MM.1S (cell line): ENCODE measurements around the gene CCDC85C.

ENCODE experiments used
- DNase-seq: peaks from one replicate; pipeline ENCODE4 v3.0.0-alpha.2; 2015
- H2AFZ ChIP-seq: fragments of 300-600 bp; sonication (generic); 2 replicates; pipeline ENCODE4 v1.6.0; 2016; ENCODE audit warnings: antibody characterized with exemption, low read length
- H3F3A ChIP-seq: fragments of 300-600 bp; sonication (generic); 2 replicates; pipeline ENCODE4 v1.6.1; 2016; ENCODE audit warnings: mild to moderate bottlenecking, antibody characterized with exemption, low read length, moderate library complexity, mixed read lengths; ENCODE audit not compliant: insufficient read depth
- H3K27ac ChIP-seq: fragments of 300-600 bp; sonication (generic); 2 replicates; pipeline ENCODE4 v1.5.1; 2016; ENCODE audit warnings: mild to moderate bottlenecking, low read length
- H3K27me3 ChIP-seq: fragments of 300-600 bp; sonication (generic); replicated peaks from 2 replicates; pipeline ENCODE4 v1.6.0; 2016; ENCODE audit warnings: low read length; ENCODE audit not compliant: insufficient read depth
- H3K36me3 ChIP-seq: fragments of 300-600 bp; sonication (generic); replicated peaks from 2 replicates; pipeline ENCODE4 v1.6.1; 2016; ENCODE audit warnings: mild to moderate bottlenecking, low read length, mixed read lengths; ENCODE audit not compliant: insufficient read depth
- H3K4me1 ChIP-seq: fragments of 300-600 bp; sonication (generic); 2 replicates; pipeline ENCODE4 v1.6.1; 2016; ENCODE audit warnings: low read length, mixed read lengths
- H3K4me2 ChIP-seq: fragments of 300-600 bp; sonication (generic); 2 replicates; pipeline ENCODE4 v1.6.0; 2016; ENCODE audit warnings: low read depth, low read length
- H3K4me3 ChIP-seq: fragments of 300-600 bp; sonication (generic); 2 replicates; pipeline ENCODE4 v1.5.1; 2016; ENCODE audit warnings: low read length, mixed read lengths
- H3K79me2 ChIP-seq: fragments of 300-600 bp; sonication (generic); 2 replicates; pipeline ENCODE4 v1.6.1; 2016; ENCODE audit warnings: mixed run types, low read length, mixed read lengths
- H3K9ac ChIP-seq: fragments of 300-600 bp; sonication (generic); 2 replicates; pipeline ENCODE4 v1.6.1; 2016; ENCODE audit warnings: low read length, mixed read lengths
- H3K9me2 ChIP-seq: fragments of 300-600 bp; sonication (generic); replicated peaks from 2 replicates; pipeline ENCODE4 v1.6.1; 2016; ENCODE audit warnings: mild to moderate bottlenecking, low read length, mixed read lengths; ENCODE audit not compliant: insufficient read depth
- H3K9me3 ChIP-seq: fragments of 300-600 bp; sonication (generic); replicated peaks from 2 replicates; pipeline ENCODE4 v1.6.1; 2016; ENCODE audit warnings: mild to moderate bottlenecking, low read length, mixed read lengths; ENCODE audit not compliant: insufficient read depth
- H4K20me1 ChIP-seq: fragments of 300-600 bp; sonication (generic); 2 replicates; pipeline ENCODE4 v1.6.1; 2016; ENCODE audit warnings: mild to moderate bottlenecking, low read length, moderate library complexity, mixed read lengths; ENCODE audit not compliant: insufficient read depth
- CTCF ChIP-seq: fragments of 300-600 bp; sonication (generic); IDR thresholded peaks from 2 replicates; pipeline ENCODE4 v1.5.1; 2016; ENCODE audit warnings: antibody characterized with exemption, low read length, mixed read lengths
- EZH2 ChIP-seq: fragments of 300-600 bp; sonication (generic); optimal IDR thresholded peaks from 2 replicates; pipeline ENCODE3; 2017; ENCODE audit warnings: low read depth, mild to moderate bottlenecking, antibody characterized with exemption, low read length, mixed read lengths
- EZH2phosphoT487 ChIP-seq: fragments of 300-600 bp; sonication (generic); IDR thresholded peaks from 2 replicates; pipeline ENCODE4 v1.6.1; 2018; ENCODE audit warnings: antibody characterized with exemption, low read length

CCDC85C gene

GRCh38 chr14:99484106-99484505 is 119.9 kb downstream of the CCDC85C start:
- peaks cover 88% of the 10 kb centered on the region for H3K79me2 ChIP-seq
- H3K9ac ChIP-seq: no peak overlapping the region
- no peaks in the 10 kb centered on the region for H3K9me3 ChIP-seq
- no peak overlapping the region for H3K4me3 ChIP-seq
- H3K27me3 ChIP-seq: no peaks in the 10 kb centered on the region
- H3F3A ChIP-seq: no peaks in the 10 kb centered on the region
- H4K20me1 ChIP-seq: peaks cover 8% of the 10 kb centered on the region; the same call in 1 of the 2 replicates
- H3K36me3 ChIP-seq: no peaks in the 10 kb centered on the region
- no peak overlapping the region for H2AFZ ChIP-seq
- peaks cover 4% of the 10 kb centered on the region; the same call in 1 of the 2 replicates for H3K4me1 ChIP-seq
- H3K9me2 ChIP-seq: no peaks in the 10 kb centered on the region
- no peak overlapping the region for H3K27ac ChIP-seq
- TF ChIP-seq EZH2 (no peak), EZH2phosphoT487 (no peak), CTCF (no peak)
- no peak overlapping the region for H3K4me2 ChIP-seq
- DNase-seq: no peak

- Histone ChIP-seq H3K27me3 (no peaks in the 10 kb centered on the region), H2AFZ (peak overlapping the region; percentile 51), H3K4me3 (peak overlapping the region; percentile 83), H3K9ac (peak overlapping the region; percentile 76), H3K36me3 (no peaks in the 10 kb centered on the region), H3K79me2 (peaks cover 87% of the 10 kb centered on the region), H3K4me1 (peaks cover 4% of the 10 kb centered on the region; the same call in 1 of the 2 replicates), H3K27ac (peak overlapping the region; percentile 44; the same call in 1 of the 2 replicates), H3K9me3 (no peaks in the 10 kb centered on the region), H3K4me2 (peak overlapping the region; percentile 78), H3K9me2 (no peaks in the 10 kb centered on the region), H4K20me1 (0 out of 2 replicates have a peak, but pooled peaks cover 8% of the 10 kb centered on the region), H3F3A (no peaks in the 10 kb centered on the region)
- no peak for TF ChIP-seq EZH2phosphoT487
- no peak for TF ChIP-seq CTCF
- TF ChIP-seq EZH2: no peak
- peak; percentile 8 for DNase-seq
Measured at GRCh38 chr14:99481745-99482099, 122.3 kb downstream of the CCDC85C start.

- no peaks in the 10 kb centered on the region for H3K9me3 ChIP-seq
- no peaks in the 10 kb centered on the region for H3K27me3 ChIP-seq
- H4K20me1 ChIP-seq: 0 out of 2 replicates have a peak, but pooled peaks cover 8% of the 10 kb centered on the region
- H2AFZ ChIP-seq: peak within 1 kb of the TSS; percentile 51
- peak; percentile 95 for DNase-seq
- TF ChIP-seq CTCF: no peak
- no peak for TF ChIP-seq EZH2phosphoT487
- TF ChIP-seq EZH2: no peak
- H3K4me2 ChIP-seq: peak within 1 kb of the TSS; percentile 78
- H3K9ac ChIP-seq: peak within 1 kb of the TSS; percentile 76
- peak within 1 kb of the TSS; percentile 83 for H3K4me3 ChIP-seq
- peaks cover 87% of the 10 kb centered on the region for H3K79me2 ChIP-seq
- H3K9me2 ChIP-seq: no peaks in the 10 kb centered on the region
- peak within 1 kb of the TSS; percentile 44; the same call in 1 of the 2 replicates for H3K27ac ChIP-seq
- no peaks in the 10 kb centered on the region for H3K36me3 ChIP-seq
- peaks cover 4% of the 10 kb centered on the region; the same call in 1 of the 2 replicates for H3K4me1 ChIP-seq
- no peaks in the 10 kb centered on the region for H3F3A ChIP-seq
Measured at GRCh38 chr14:99480917-99481744, 122.9 kb downstream of the CCDC85C start, which contains the start of gene CCNK. Gene CCNK (plus strand): TSS chr14:99481409. CDS start chr14:99492678, 11,269 bp downstream.
